ENCODE data around the gene PNPLA7. TPM values are rescaled to one million over a fixed set of nuclear protein-coding genes. Genes with fewer than 3 reads are reported as not detected.

PNPLA7 gene
- total RNA-seq, 1 experiment from 2014 or later = 0.77 TPM

- H3K9ac ChIP-seq (ENCODE audit: low read length) = no peak overlapping the region
Measured at GRCh38 chr9:137547687-137548543, 2.3 kb downstream of the PNPLA7 start.

GRCh38 chr9:137545123-137545522, 5.1 kb downstream of the PNPLA7 start:
- Histone ChIP-seq H3K27me3 (ENCODE audit: low read length) (no peaks in the 10 kb centered on the region), H3K4me3 (ENCODE audit: low read length) (no peak overlapping the region), H3K9me2 (replicated peaks; ENCODE audit: low read length) (no peaks in the 10 kb centered on the region), H3K36me3 (ENCODE audit: low read depth, low read length) (no peaks in the 10 kb centered on the region), H3K4me1 (ENCODE audit: insufficient read depth, low read length) (peaks cover 3% of the 10 kb centered on the region), H2AFZ (ENCODE audit: low read length) (no peak overlapping the region), H4K20me1 (ENCODE audit: low read length) (no peaks in the 10 kb centered on the region), H3K79me2 (ENCODE audit: low read length) (no peaks in the 10 kb centered on the region), H3K4me2 (ENCODE audit: low read length) (no peak overlapping the region), H3F3A (ENCODE audit: low read length, unreplicated experiment) (no peaks in the 10 kb centered on the region), H3K9ac (ENCODE audit: low read length) (no peak overlapping the region), H3K9me3 (ENCODE audit: low read length) (no peaks in the 10 kb centered on the region), H3K27ac (ENCODE audit: low read length) (no peak overlapping the region)
- ChIA-PET CTCF (interaction anchor here (0.6 kb wide), 1 partner anchor 10 kb away, joined by 3 read pairs; no protein-coding TSS in a partner anchor), POLR2A (ENCODE audit: unreplicated experiment) (no interaction called here)
- no TSS peak for BruUV-seq (replicated peaks)
- ATAC-seq (no peak), DNase-seq (no peak)
- TF ChIP-seq EZH2 (IDR thresholded peaks at IDR 0.05; ENCODE audit: low read length, unreplicated experiment) (no peak), CTCF (conservative IDR thresholded peaks at IDR 0.05; ENCODE audit: low read depth, low read length) (no peak), EZH2phosphoT487 (IDR thresholded peaks at IDR 0.05; ENCODE audit: borderline replicate concordance, low read length) (no peak)
- intact Hi-C loops (cut with micrococcal nuclease) = no loop called here

More at GRCh38 chr9:137547687-137548543, 2.3 kb downstream of the PNPLA7 start:
- Histone ChIP-seq H3K36me3 (ENCODE audit: low read depth, low read length) (no peaks in the 10 kb centered on the region), H3K27me3 (ENCODE audit: low read length) (no peaks in the 10 kb centered on the region), H3K27ac (ENCODE audit: low read length) (no peak overlapping the region), H4K20me1 (ENCODE audit: low read length) (no peaks in the 10 kb centered on the region), H3K79me2 (ENCODE audit: low read length) (peaks cover 10% of the 10 kb centered on the region), H3K9me2 (replicated peaks; ENCODE audit: low read length) (no peaks in the 10 kb centered on the region), H3K4me1 (ENCODE audit: insufficient read depth, low read length) (peaks cover 7% of the 10 kb centered on the region), H3K9me3 (ENCODE audit: low read length) (no peaks in the 10 kb centered on the region), H2AFZ (ENCODE audit: low read length) (no peak overlapping the region), H3K4me2 (ENCODE audit: low read length) (no peak overlapping the region), H3F3A (ENCODE audit: low read length, unreplicated experiment) (no peaks in the 10 kb centered on the region), H3K4me3 (ENCODE audit: low read length) (no peak overlapping the region)
- ChIA-PET CTCF (no interaction called here), POLR2A (ENCODE audit: unreplicated experiment) (no interaction called here)
- DNase-seq (no peak), ATAC-seq (no peak)
- intact Hi-C loops (cut with micrococcal nuclease) = no loop called here
- BruUV-seq (replicated peaks) = no TSS peak
- TF ChIP-seq EZH2 (IDR thresholded peaks at IDR 0.05; ENCODE audit: low read length, unreplicated experiment) (no peak), EZH2phosphoT487 (IDR thresholded peaks at IDR 0.05; ENCODE audit: borderline replicate concordance, low read length) (no peak), CTCF (conservative IDR thresholded peaks at IDR 0.05; ENCODE audit: low read depth, low read length) (no peak)

- Histone ChIP-seq H3K4me1 (ENCODE audit: insufficient read depth, low read length) (no peaks in the 10 kb centered on the region), H3K4me2 (ENCODE audit: low read length) (no peak overlapping the region), H3F3A (ENCODE audit: low read length, unreplicated experiment) (no peaks in the 10 kb centered on the region), H3K9me2 (replicated peaks; ENCODE audit: low read length) (no peaks in the 10 kb centered on the region), H3K4me3 (ENCODE audit: low read length) (no peak overlapping the region), H3K36me3 (ENCODE audit: low read depth, low read length) (no peaks in the 10 kb centered on the region), H3K27ac (ENCODE audit: low read length) (no peak overlapping the region), H3K9me3 (ENCODE audit: low read length) (no peaks in the 10 kb centered on the region), H4K20me1 (ENCODE audit: low read length) (no peaks in the 10 kb centered on the region), H2AFZ (ENCODE audit: low read length) (no peak overlapping the region), H3K79me2 (ENCODE audit: low read length) (no peaks in the 10 kb centered on the region), H3K9ac (ENCODE audit: low read length) (no peak overlapping the region), H3K27me3 (ENCODE audit: low read length) (no peaks in the 10 kb centered on the region)
- BruUV-seq (replicated peaks) = no TSS peak
- TF ChIP-seq EZH2 (IDR thresholded peaks at IDR 0.05; ENCODE audit: low read length, unreplicated experiment) (no peak), EZH2phosphoT487 (IDR thresholded peaks at IDR 0.05; ENCODE audit: borderline replicate concordance, low read length) (no peak), CTCF (conservative IDR thresholded peaks at IDR 0.05; ENCODE audit: low read depth, low read length) (no peak)
- intact Hi-C loops (cut with micrococcal nuclease) = no loop called here
- CTCF ChIA-PET = no interaction called here
- no peak for ATAC-seq
- DNase-seq = no peak
- POLR2A ChIA-PET (ENCODE audit: unreplicated experiment) = no interaction called here
Measured at GRCh38 chr9:137544176-137544760, 5.9 kb downstream of the PNPLA7 start.
